ENCODE results near the gene LMNB1. TPM values are rescaled to one million over a fixed set of nuclear protein-coding genes. Genes with fewer than 3 reads are reported as not detected.

LMNB1 gene
- polyA plus RNA-seq, 3 donors, result 18.0 to 33.0 (median 28.2) TPM

DNA sequence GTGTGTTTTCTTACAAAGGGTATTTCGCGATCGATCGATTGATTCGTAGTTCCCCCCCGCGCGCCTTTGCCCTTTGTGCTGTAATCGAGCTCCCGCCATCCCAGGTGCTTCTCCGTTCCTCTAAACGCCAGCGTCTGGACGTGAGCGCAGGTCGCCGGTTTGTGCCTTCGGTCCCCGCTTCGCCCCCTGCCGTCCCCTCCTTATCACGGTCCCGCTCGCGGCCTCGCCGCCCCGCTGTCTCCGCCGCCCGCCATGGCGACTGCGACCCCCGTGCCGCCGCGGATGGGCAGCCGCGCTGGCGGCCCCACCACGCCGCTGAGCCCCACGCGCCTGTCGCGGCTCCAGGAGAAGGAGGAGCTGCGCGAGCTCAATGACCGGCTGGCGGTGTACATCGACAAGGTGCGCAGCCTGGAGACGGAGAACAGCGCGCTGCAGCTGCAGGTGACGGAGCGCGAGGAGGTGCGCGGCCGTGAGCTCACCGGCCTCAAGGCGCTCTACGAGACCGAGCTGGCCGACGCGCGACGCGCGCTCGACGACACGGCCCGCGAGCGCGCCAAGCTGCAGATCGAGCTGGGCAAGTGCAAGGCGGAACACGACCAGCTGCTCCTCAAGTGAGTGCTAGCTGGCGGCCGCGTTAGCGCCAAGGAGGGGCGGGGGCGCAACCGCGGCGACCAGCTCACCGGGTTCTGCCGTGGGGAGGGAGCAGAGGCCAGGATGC lies 480 bp downstream of the LMNB1 start:
- Histone ChIP-seq H3K4me3 (replicated peaks in 1 of 3; ENCODE audit: low read depth in 2 of 3, low read length in 3 of 3) (peak overlapping the region; percentile 73 to 94 (median 84)), H3K27me3 (ENCODE audit: control insufficient read depth in 2 of 2, insufficient read depth in 2 of 2, low read length in 2 of 2) (no peaks in the 10 kb centered on the region), H3K9me3 (replicated peaks in 1 of 2; ENCODE audit: control insufficient read depth in 1 of 2, insufficient read depth in 1 of 2, low read length in 2 of 2) (no peaks in the 10 kb centered on the region), H3K4me1 (ENCODE audit: control insufficient read depth in 1 of 2, insufficient read depth in 2 of 2, low read length in 2 of 2) (peaks cover 38 to 47% of the 10 kb centered on the region in 2 donors), H2AFZ (ENCODE audit: insufficient read depth, low read depth, low read length, poor library complexity, severe bottlenecking) (peak overlapping the region; percentile 96), H3K4me2 (replicated peaks; ENCODE audit: extremely low read depth, low read length, poor library complexity, severe bottlenecking) (peak overlapping the region; percentile 90), H3K27ac (ENCODE audit: low read depth in 1 of 2, low read length in 2 of 2) (peak overlapping the region; percentile 79 to 86), H3K79me2 (ENCODE audit: insufficient read depth, low read length) (peaks cover 62% of the 10 kb centered on the region), H3K36me3 (replicated peaks in 1 of 2; ENCODE audit: control insufficient read depth in 1 of 2, insufficient read depth in 2 of 2, low read length in 2 of 2) (peaks cover 0 to 2% of the 10 kb centered on the region in 2 donors), H4K20me1 (ENCODE audit: insufficient read depth, low read length) (peaks cover 11% of the 10 kb centered on the region), H3K9ac (ENCODE audit: insufficient read depth, low read length, poor library complexity, severe bottlenecking) (peak overlapping the region; percentile 89)
- TF ChIP-seq, protein P1, sequence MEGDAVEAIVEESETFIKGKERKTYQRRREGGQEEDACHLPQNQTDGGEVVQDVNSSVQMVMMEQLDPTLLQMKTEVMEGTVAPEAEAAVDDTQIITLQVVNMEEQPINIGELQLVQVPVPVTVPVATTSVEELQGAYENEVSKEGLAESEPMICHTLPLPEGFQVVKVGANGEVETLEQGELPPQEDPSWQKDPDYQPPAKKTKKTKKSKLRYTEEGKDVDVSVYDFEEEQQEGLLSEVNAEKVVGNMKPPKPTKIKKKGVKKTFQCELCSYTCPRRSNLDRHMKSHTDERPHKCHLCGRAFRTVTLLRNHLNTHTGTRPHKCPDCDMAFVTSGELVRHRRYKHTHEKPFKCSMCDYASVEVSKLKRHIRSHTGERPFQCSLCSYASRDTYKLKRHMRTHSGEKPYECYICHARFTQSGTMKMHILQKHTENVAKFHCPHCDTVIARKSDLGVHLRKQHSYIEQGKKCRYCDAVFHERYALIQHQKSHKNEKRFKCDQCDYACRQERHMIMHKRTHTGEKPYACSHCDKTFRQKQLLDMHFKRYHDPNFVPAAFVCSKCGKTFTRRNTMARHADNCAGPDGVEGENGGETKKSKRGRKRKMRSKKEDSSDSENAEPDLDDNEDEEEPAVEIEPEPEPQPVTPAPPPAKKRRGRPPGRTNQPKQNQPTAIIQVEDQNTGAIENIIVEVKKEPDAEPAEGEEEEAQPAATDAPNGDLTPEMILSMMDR (IDR thresholded peaks at IDR 0.05), result no peak
- Mint-ChIP-seq H3K27me3 (ENCODE audit: low read depth in 3 of 3) (peaks cover 0 to 2% (median 0%) of the 10 kb centered on the region in 3 donors), H3K36me3 (no peaks in the 10 kb centered on the region), H3K27ac (peak overlapping the region; percentile 90 to 97 (median 94)), H3K9me3 (peaks cover 0 to 1% (median 0%) of the 10 kb centered on the region in 7 donors), H3K4me3 (peak overlapping the region; percentile 91 to 96), H3K4me1 (peaks cover 38% of the 10 kb centered on the region)
- under 1% methylated on average over 93 of the region's 93 CpGs for WGBS (ENCODE audit: insufficient coverage)
- intact Hi-C loops (cut with micrococcal nuclease), result loop anchor here in 1 of 2 donors (5.0 kb wide), 1 partner anchor 35 kb away; no protein-coding TSS in a partner anchor
- DNase-seq, result peak; percentile 46 to 67 (median 58)

DNA sequence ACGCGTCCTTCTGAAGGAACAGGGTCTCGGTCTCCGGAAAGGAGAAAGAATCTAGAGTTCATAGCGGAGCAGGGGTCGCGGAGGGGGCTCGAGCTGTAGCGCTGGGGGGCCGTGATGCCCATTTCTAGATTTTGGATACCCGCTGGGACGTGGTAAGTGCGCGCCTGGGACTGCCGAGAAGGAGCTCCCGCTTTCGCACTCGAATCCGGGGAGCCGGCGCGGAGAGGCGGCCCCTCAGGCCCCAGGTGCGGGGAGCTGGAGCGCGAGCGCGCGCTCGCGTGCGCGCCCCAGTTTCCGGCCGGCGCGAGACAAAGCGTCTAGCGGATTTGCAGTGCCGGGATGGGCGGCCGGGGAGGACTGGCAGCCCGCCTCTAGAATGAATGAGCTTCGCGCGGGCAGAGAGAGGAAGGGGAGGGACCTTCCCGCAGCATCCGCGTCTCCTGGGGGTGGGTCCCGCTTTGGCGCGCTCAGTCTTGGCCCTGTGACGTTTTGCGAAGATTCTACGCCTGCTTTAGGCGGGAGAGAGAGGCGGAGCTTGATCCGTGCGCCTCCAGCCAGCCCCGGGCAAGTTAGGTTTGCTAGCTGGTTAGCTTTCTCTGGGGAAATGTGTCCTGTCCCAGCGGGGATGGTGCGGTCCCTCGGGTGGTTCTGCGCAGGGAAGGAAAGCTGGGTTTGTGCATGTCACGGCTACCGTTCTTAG lies 1.2 kb downstream of the LMNB1 start:
- Mint-ChIP-seq H3K36me3 (no peaks in the 10 kb centered on the region), H3K4me1 (peaks cover 40% of the 10 kb centered on the region), H3K9me3 (no peaks in the 10 kb centered on the region), H3K27ac (peak overlapping the region; percentile 86 to 96 (median 95)), H3K4me3 (peak overlapping the region; percentile 91 to 96), H3K27me3 (ENCODE audit: low read depth in 3 of 3) (peaks cover 0 to 2% (median 0%) of the 10 kb centered on the region in 3 donors)
- H3K4me3 ChIP-seq (replicated peaks in 1 of 3; ENCODE audit: low read depth in 2 of 3, low read length in 3 of 3), result peak overlapping the region; percentile 73 to 94 (median 84)
- TF ChIP-seq, protein P1 (IDR thresholded peaks at IDR 0.05), result no peak
- peaks cover 0 to 2% of the 10 kb centered on the region in 2 donors for H3K36me3 ChIP-seq (replicated peaks in 1 of 2; ENCODE audit: control insufficient read depth in 1 of 2, insufficient read depth in 2 of 2, low read length in 2 of 2)
- WGBS (ENCODE audit: insufficient coverage), result under 1% methylated on average over 65 of the region's 66 CpGs
- H3K9me3 ChIP-seq (replicated peaks in 1 of 2; ENCODE audit: control insufficient read depth in 1 of 2, insufficient read depth in 1 of 2, low read length in 2 of 2), result no peaks in the 10 kb centered on the region
- DNase-seq, result peak; percentile 84 to 92 (median 86)
- peak overlapping the region; percentile 79 to 86 for H3K27ac ChIP-seq (ENCODE audit: low read depth in 1 of 2, low read length in 2 of 2)
- no peaks in the 10 kb centered on the region for H3K27me3 ChIP-seq (ENCODE audit: control insufficient read depth in 2 of 2, insufficient read depth in 2 of 2, low read length in 2 of 2)
- peaks cover 38 to 47% of the 10 kb centered on the region in 2 donors for H3K4me1 ChIP-seq (ENCODE audit: control insufficient read depth in 1 of 2, insufficient read depth in 2 of 2, low read length in 2 of 2)
- peaks cover 11% of the 10 kb centered on the region for H4K20me1 ChIP-seq (ENCODE audit: insufficient read depth, low read length)
- H2AFZ ChIP-seq (ENCODE audit: insufficient read depth, low read depth, low read length, poor library complexity, severe bottlenecking), result peak overlapping the region; percentile 96
- peaks cover 69% of the 10 kb centered on the region for H3K79me2 ChIP-seq (ENCODE audit: insufficient read depth, low read length)
- peak overlapping the region; percentile 89 for H3K9ac ChIP-seq (ENCODE audit: insufficient read depth, low read length, poor library complexity, severe bottlenecking)
- peak overlapping the region; percentile 90 for H3K4me2 ChIP-seq (replicated peaks; ENCODE audit: extremely low read depth, low read length, poor library complexity, severe bottlenecking)
- intact Hi-C loops (cut with micrococcal nuclease), result loop anchor here in 1 of 2 donors (5.0 kb wide), 1 partner anchor 34 kb away; no protein-coding TSS in a partner anchor

Data from CD14-positive monocyte (primary cell).